Measurements from ENCODE around the gene GAS7.

GRCh38 chr17:10115536-10115932 is 82.9 kb downstream of the GAS7 start:
- TF ChIP-seq CTCF (IDR thresholded peaks at IDR 0.05; ENCODE audit: poor library complexity) (no peak), EZH2phosphoT487 (IDR thresholded peaks at IDR 0.05; ENCODE audit: low read depth, severe bottlenecking, unreplicated experiment) (no peak), EZH2 (IDR thresholded peaks at IDR 0.05; ENCODE audit: borderline replicate concordance) (no peak)
